Endothelial cell (in vitro differentiated cells): Measurements from ENCODE around the gene ADARB2. TPM values are rescaled to one million over a fixed set of nuclear protein-coding genes. Genes with fewer than 3 reads are reported as not detected.

Source experiments
- DNase-seq: peaks from one replicate; pipeline ENCODE4 v3.0.0; 2021; ENCODE audit warnings: low spot score
- H3K27ac Mint-ChIP-seq: one replicate; pipeline ENCODE4 v1.8.0; 2021; ENCODE audit warnings: mixed read lengths, inconsistent platforms; ENCODE audit not compliant: unreplicated experiment
- H3K27me3 Mint-ChIP-seq: one replicate; pipeline ENCODE4 v1.8.0; 2021; ENCODE audit warnings: mild to moderate bottlenecking, moderate library complexity, mixed read lengths, inconsistent platforms; ENCODE audit not compliant: unreplicated experiment
- H3K36me3 Mint-ChIP-seq: one replicate; pipeline ENCODE4 v1.8.0; 2021; ENCODE audit warnings: mild to moderate bottlenecking, low read depth, mixed read lengths, inconsistent platforms; ENCODE audit not compliant: unreplicated experiment
- H3K4me1 Mint-ChIP-seq: one replicate; pipeline ENCODE4 v1.8.0; 2021; ENCODE audit warnings: mild to moderate bottlenecking, mixed read lengths, inconsistent platforms; ENCODE audit not compliant: unreplicated experiment
- H3K4me3 Mint-ChIP-seq: one replicate; pipeline ENCODE4 v1.8.0; 2021; ENCODE audit warnings: mild to moderate bottlenecking, mixed read lengths, inconsistent platforms; ENCODE audit not compliant: unreplicated experiment
- H3K9me3 Mint-ChIP-seq: one replicate; pipeline ENCODE4 v1.8.0; 2021; ENCODE audit warnings: mixed read lengths, inconsistent platforms; ENCODE audit not compliant: unreplicated experiment
- CTCF ChIP-seq: fragments of 200-600 bp; sonication (generic); IDR thresholded peaks from one replicate; pipeline ENCODE4 v1.5.0; 2021; ENCODE audit warnings: antibody characterized with exemption; ENCODE audit not compliant: unreplicated experiment
- total RNA-seq: library from RNA; stranded (reverse); fragmentation: NEBNext Ultra II Directional; extraction: Animal tissue kit (Norgen Biotek cat#: 25700); gene quantifications from one replicate; pipeline ENCODE4 v1.2.1, GENCODE V29; 2021; ENCODE audit not compliant: unreplicated experiment

Gene ADARB2
- total RNA-seq, 1 donor from 2014 or later, result 54.9 TPM

DNA sequence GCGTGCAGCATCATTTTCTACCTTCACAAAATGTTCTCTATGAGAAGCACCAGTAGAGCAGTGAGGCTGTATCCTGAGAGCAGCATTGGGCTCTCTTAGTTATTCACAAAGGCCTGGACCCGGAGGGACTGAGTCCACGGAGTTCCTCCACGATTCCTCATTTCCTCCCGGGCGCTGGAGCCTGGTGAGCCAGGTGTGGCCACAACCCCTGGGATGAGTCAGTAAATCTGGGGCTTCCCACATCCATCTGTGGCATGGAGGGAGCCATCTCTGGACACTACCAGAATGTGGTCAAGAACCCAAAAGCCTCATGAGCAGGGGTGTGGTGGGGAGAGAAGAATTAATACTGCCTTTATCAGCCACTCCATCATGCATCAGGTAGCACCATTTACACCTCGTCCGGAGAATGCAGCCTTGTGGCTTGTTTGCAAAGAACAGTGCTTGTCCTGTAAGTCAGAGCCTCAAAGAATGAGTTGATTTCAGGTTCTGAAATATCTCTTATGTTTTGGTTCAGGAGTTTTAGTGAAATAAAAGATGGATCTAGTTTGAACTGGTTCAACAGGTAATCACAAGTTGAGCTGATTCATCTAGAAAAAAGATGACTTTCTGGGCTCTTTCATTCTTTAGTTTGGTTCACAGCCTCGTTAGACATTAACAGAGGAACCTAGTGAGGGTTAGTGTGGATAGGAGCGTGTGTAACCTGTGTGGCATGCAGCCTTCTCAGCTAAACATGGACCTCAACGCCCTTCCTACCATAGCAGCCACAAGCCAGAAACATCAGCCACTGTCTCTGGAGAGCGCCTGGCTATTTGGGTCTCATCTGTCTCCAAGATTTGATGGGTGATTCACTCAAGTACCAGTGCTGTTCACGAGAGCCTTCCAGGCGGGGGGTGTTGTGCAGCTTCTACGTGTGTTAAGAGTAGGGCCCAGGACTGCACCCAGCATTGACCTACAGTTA lies 586.0 kb downstream of the ADARB2 start:
- Mint-ChIP-seq H3K27ac (no peak overlapping the region), H3K4me1 (no peaks in the 10 kb centered on the region), H3K27me3 (peaks cover 2% of the 10 kb centered on the region), H3K9me3 (peaks cover 5% of the 10 kb centered on the region), H3K36me3 (peaks cover 4% of the 10 kb centered on the region), H3K4me3 (no peak overlapping the region)
- TF ChIP-seq CTCF, result no peak
- DNase-seq, result no peak

GRCh38 chr10:1150638-1150955 lies 586.7 kb downstream of the ADARB2 start:
- no peak overlapping the region for H3K27ac Mint-ChIP-seq
- H3K36me3 Mint-ChIP-seq, result peaks cover 4% of the 10 kb centered on the region

GRCh38 chr10:1149793-1150637 lies 587.3 kb downstream of the ADARB2 start:
- peaks cover 5% of the 10 kb centered on the region for H3K9me3 Mint-ChIP-seq
- TF ChIP-seq CTCF, result no peak
- H3K27me3 Mint-ChIP-seq, result peaks cover 2% of the 10 kb centered on the region
- H3K4me1 Mint-ChIP-seq, result no peaks in the 10 kb centered on the region
- peaks cover 4% of the 10 kb centered on the region for H3K36me3 Mint-ChIP-seq
- no peak overlapping the region for H3K27ac Mint-ChIP-seq
- no peak for DNase-seq
- H3K4me3 Mint-ChIP-seq, result no peak overlapping the region

More at GRCh38 chr10:1150638-1150955, 586.7 kb downstream of the ADARB2 start:
- no peaks in the 10 kb centered on the region for H3K4me1 Mint-ChIP-seq
- peak overlapping the region; percentile 9 for H3K4me3 Mint-ChIP-seq
- H3K9me3 Mint-ChIP-seq, result peaks cover 5% of the 10 kb centered on the region
- H3K27me3 Mint-ChIP-seq, result peaks cover 2% of the 10 kb centered on the region
- DNase-seq, result no peak
- no peak for TF ChIP-seq CTCF

GRCh38 chr10:1148855-1149605 lies 588.3 kb downstream of the ADARB2 start:
- no peak for DNase-seq
- H3K27me3 Mint-ChIP-seq, result peaks cover 2% of the 10 kb centered on the region
- no peak for TF ChIP-seq CTCF
- H3K4me3 Mint-ChIP-seq, result no peak overlapping the region
- peaks cover 4% of the 10 kb centered on the region for H3K36me3 Mint-ChIP-seq
- H3K9me3 Mint-ChIP-seq, result peaks cover 5% of the 10 kb centered on the region
- no peaks in the 10 kb centered on the region for H3K4me1 Mint-ChIP-seq
- H3K27ac Mint-ChIP-seq, result no peak overlapping the region
